K562 (cell line): ENCODE data around the gene CHST15.
A peak's percentile ranks its signal among the peaks of the same experiment; 100 is the strongest.

Experiments used
- CTCF ChIP-seq, 3 experiments: IDR thresholded peaks in 2 of 3; conservative IDR thresholded peaks in 1 of 3; 2 replicates each; pipeline ENCODE4 v1.5.1; 2011 to 2012; ENCODE audit warnings: low read length in 3 of 3, mild to moderate bottlenecking in 3 of 3, control low read depth in 2 of 3, improper control_type of control experiment in 1 of 3, inconsistent platforms in 1 of 3, low read depth in 1 of 3, mixed read lengths in 1 of 3, moderate library complexity in 1 of 3; ENCODE audit not compliant: insufficient read depth in 2 of 3
- JUND ChIP-seq, 2 experiments: IDR thresholded peaks; 2 replicates in 1 of 2; 3 replicates in 1 of 2; pipeline ENCODE4 v1.6.1; 2011; ENCODE audit warnings: borderline replicate concordance in 2 of 2, low read depth in 2 of 2, low read length in 2 of 2, improper control_type of control experiment in 1 of 2, missing biosample characterization in 1 of 2, missing genetic modification characterization in 1 of 2, missing genetic modification reagents in 1 of 2
- KDM1A ChIP-seq, 2 experiments: fragments of 450-650 bp; IDR thresholded peaks; 2 replicates each; pipeline ENCODE4 v1.6.1; 2016; ENCODE audit warnings: mild to moderate bottlenecking in 2 of 2
- MAFF ChIP-seq: IDR thresholded peaks from 2 replicates; pipeline ENCODE4 v1.6.1; 2012; ENCODE audit warnings: low read length, improper control_type of control experiment
- MAX ChIP-seq: sonication (generic); formaldehyde crosslinking; IDR thresholded peaks from 2 replicates; pipeline ENCODE4 v1.9.0; 2022; ENCODE audit warnings: mild to moderate bottlenecking, missing genetic modification reagents
- NR2C1 ChIP-seq, 2 experiments: fragments of 450-650 bp; IDR thresholded peaks; 2 replicates each; pipeline ENCODE4 v1.6.1; 2017; ENCODE audit warnings: mild to moderate bottlenecking in 2 of 2, antibody characterized with exemption in 1 of 2, inconsistent platforms in 1 of 2, missing compliant biosample characterization in 1 of 2, missing genetic modification characterization in 1 of 2
- RBM15 ChIP-seq: fragments of 200-400 bp; formaldehyde crosslinking; IDR thresholded peaks from 2 replicates; pipeline ENCODE4 v1.6.1; 2018; ENCODE audit warnings: mild to moderate bottlenecking, low read length, moderate library complexity; ENCODE audit not compliant: insufficient read depth
- SMAD3 ChIP-seq: fragments of 450-650 bp; formaldehyde crosslinking; conservative IDR thresholded peaks from 2 replicates; pipeline ENCODE4 v1.4.0; 2020; ENCODE audit warnings: mild to moderate bottlenecking
- TF ChIP-seq, protein P1 (sequence below): fragments of 450-650 bp; IDR thresholded peaks from 2 replicates; pipeline ENCODE4 v1.6.1; 2016; ENCODE audit warnings: antibody characterized with exemption

- TF ChIP-seq MAFF: no peak
- TF ChIP-seq MAX (CRISPR knock-in tag): no peak
- TF ChIP-seq CTCF (IDR thresholded peaks at IDR 0.05 in 2 of 3, conservative IDR thresholded peaks at IDR 0.05 in 1 of 3; ENCODE audit: insufficient read depth in 2 of 3, low read depth in 1 of 3, low read length in 3 of 3): peak; percentile 76 to 84 (median 81)
- TF ChIP-seq JUND (IDR thresholded peaks at IDR 0.05; ENCODE audit: borderline replicate concordance, low read depth, low read length): no peak
- TF ChIP-seq JUND (tag; IDR thresholded peaks at IDR 0.05; ENCODE audit: borderline replicate concordance, low read depth, low read length): no peak
- no peak for TF ChIP-seq RBM15
- TF ChIP-seq NR2C1 (IDR thresholded peaks at IDR 0.05): no peak
- no peak for TF ChIP-seq NR2C1 (tag; IDR thresholded peaks at IDR 0.05)
- no peak for TF ChIP-seq SMAD3 (CRISPR knock-in tag)
- no peak for TF ChIP-seq KDM1A (IDR thresholded peaks at IDR 0.05)
- TF ChIP-seq, protein P1, sequence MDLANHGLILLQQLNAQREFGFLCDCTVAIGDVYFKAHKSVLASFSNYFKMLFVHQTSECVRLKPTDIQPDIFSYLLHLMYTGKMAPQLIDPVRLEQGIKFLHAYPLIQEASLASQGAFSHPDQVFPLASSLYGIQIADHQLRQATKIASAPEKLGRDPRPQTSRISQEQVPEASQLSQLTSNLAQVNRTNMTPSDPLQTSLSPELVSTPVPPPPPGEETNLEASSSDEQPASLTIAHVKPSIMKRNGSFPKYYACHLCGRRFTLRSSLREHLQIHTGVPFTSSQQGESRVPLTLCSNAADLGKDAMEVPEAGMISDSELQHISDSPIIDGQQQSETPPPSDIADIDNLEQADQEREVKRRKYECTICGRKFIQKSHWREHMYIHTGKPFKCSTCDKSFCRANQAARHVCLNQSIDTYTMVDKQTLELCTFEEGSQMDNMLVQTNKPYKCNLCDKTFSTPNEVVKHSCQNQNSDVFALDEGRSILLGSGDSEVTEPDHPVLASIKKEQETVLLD: no peak
Measured at GRCh38 chr10:123994417-123995081, 98.8 kb downstream of the CHST15 start.
